Measurements from ENCODE around the gene DCDC2.
A peak's percentile ranks its signal among the peaks of the same experiment; 100 is the strongest.
"Not testable (repeated sequence)": the region's sequence is repeated elsewhere in the genome, so short reads cannot be mapped to it uniquely, and the experiment has no call there.

Gene DCDC2

GRCh38 chr6:24357336-24358218, at the start of gene DCDC2:
Gene DCDC2, minus strand, starts transcription at chr6:24358059. Its CDS starts 309 bp downstream, at chr6:24357750.
- no peak for DNase-seq

- DNase-seq, result no peak
These were observed 47.4 kb upstream of the DCDC2 start for GRCh38 chr6:24405262-24405661.

DNA sequence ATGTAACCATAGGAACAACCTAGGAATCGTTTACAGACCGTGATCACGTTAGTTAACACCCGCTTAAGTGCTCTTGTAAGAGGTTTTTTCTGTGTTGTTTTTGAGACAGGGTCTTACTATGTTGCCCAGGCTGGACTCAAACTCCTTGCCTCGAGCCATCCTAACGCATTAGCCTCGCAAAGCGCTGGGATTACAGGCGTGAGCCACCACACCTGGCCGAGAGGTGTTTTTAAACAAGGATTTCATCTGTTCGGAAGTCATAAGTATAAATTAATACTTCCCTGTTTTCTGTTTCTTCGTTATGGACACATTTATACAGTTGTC, 45.6 kb upstream of the DCDC2 start:
- DNase-seq, result no peak

GRCh38 chr6:24402697-24403500, 45.0 kb upstream of the DCDC2 start, which contains the start of gene MRS2:
Gene MRS2, plus strand, starts transcription at chr6:24402936. Its CDS starts 111 bp downstream, at chr6:24403047.
- DNase-seq, result peak; percentile 97

- DNase-seq, result peak; percentile 87
These were observed 43.6 kb upstream of the DCDC2 start for GRCh38 chr6:24401458-24401857.

DNA sequence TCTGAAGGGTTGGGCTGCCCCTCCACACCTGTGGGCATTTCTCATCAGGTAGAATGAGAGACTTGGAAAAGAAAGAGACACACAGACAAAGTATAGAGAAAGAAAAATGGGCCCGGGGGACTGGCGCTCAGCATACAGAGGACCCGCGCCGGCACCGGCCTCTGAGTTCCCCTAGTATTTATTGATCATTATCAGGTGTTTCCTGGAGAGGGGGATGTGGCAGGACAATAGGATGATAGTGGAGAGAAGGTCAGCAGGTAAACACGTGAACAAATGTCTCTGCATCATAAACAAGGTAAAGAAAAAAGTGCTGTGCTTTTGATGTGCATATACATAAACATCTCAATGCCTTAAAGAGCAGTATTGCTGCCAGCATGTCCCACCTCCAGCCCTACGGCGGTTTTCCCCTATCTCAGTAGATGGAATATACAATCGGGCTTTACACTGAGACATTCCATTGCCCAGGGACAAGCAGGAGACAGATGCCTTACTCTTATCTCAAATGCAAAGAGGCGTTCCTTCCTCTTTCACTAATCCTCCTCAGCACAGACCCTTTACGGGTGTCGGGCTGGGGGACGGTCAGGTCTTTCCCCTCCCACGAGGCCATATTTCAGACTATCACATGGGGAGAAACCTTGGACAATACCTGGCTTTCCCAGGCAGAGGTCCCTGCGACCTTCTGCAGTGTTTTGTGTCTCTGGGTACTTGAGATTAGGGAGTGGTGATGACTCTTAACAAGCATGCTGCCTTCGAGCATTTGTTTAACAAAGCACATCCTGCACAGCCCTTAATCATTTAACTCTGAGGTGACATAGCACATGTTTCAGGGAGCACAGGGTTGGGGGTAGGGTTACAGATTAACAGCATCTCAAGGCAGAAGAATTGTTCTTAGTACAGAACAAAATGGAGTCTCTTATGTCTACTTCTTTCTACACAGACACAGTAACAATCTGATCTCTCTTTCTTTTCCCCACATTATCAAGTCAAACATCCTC, 42.5 kb upstream of the DCDC2 start:
- DNase-seq, result peak; percentile 74

- no peak for DNase-seq
These were observed 39.8 kb upstream of the DCDC2 start for GRCh38 chr6:24397631-24398030.

DNA sequence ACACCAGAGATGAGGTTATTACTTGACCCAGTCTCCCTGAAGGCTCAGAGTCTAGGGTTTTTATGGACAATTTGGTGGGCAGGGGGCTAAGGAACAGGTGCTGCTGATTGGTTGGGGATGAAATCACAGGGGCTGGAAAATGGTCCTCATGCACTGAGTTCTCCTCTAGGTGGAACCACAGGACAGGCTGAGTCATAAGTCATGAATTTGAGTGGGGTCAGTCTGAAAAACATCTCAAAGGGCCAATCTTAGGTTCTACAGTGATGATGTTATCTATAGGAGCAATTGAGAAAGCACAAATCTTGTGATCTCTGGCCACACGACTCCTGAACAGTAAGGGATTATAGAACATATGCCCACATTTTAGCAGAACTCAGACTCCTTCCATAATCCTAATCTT, 39.0 kb upstream of the DCDC2 start:
- no peak for DNase-seq

- DNase-seq, result no peak
These were observed 37.0 kb upstream of the DCDC2 start for GRCh38 chr6:24394780-24395437.

- DNase-seq, result no peak
These were observed 36.4 kb upstream of the DCDC2 start for GRCh38 chr6:24394061-24394779.

- DNase-seq, result no peak
These were observed 34.0 kb upstream of the DCDC2 start for GRCh38 chr6:24391756-24392405.

DNA sequence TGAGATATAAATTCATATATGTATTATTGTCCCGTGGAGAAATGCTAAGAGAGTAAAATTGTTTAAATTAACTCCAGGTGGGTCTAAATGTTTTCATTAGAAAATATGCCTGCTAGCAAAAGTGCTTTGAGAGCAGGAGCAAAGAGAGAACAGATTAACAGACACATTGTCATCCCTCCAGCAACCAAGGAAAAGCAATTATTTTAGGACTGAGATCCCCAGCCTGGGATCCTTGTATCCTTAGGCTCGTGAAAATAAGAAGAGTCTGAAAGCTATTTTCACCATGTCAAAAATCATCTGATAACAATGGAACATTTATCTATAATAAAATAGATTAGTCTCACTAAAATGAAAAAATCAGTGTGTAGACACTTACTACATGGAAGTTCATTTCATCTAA, 33.3 kb upstream of the DCDC2 start:
- no peak for DNase-seq

GRCh38 chr6:24387818-24388217, 30.0 kb upstream of the DCDC2 start:
- no peak for DNase-seq

DNA sequence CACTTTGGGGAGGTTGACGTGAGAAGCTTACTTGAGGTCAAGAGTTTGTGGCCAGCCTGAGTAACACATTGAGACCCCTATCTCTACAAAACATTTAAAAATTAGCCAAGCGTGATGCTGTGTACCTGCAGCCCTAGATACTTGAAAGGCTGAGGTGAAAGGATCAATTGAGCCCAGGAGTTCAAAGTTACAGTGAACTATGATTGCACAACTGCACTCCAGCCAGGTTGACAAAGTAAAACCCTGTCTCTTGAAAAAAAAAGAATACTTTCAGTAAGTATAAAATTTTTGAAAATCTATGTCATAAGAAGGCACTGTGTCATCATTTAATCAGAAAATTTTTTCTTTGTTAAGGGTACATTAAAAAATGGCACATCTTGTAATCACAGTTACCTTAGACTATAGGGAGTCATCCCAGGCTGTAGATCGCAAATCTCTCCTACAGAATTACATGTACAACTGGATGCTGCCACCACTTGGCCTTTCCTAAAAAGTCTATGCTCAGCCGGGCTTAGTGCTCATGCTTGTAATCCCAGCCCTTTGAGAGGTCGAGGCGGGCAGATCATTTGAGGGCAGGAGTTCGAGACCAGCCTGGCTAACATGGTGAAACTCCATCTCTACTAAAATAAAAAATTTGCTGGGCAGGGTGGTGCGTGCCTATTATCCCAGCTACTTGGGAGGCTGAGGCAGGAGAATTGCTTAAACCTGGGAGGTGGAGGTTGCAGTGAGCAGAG, 27.8 kb upstream of the DCDC2 start:
- DNase-seq, result no peak

GRCh38 chr6:24384369-24385130, 26.7 kb upstream of the DCDC2 start:
- not testable (repeated sequence) for DNase-seq

DNA sequence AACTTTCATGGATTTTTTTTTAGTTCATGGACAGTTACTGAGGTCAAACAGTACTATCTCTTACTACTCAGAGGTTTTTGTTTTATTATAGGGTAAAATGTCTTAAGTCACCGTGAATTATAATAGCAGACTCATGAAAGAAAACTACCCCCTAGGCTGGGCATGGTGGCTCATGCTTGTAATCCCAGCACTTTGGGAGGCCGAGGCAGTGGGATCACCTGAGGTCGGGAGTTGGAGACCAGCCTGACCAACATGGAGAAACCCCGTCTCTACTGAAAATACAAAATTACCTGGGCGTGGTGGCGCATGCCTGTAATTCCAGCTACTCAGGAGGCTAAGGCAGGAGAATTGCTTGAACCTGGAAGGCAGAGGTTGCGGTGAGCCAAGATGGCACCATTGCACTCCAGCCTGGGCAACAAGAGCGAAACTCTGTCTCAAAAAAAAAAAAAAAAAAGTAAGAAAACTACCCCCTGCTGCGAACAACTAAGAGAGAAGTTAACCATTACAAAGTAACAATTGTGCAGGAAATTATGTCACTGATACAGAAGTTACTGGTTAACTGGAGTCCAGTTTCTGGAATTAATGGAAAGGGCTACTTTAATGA, 25.1 kb upstream of the DCDC2 start:
- DNase-seq, result not testable (repeated sequence)

DNA sequence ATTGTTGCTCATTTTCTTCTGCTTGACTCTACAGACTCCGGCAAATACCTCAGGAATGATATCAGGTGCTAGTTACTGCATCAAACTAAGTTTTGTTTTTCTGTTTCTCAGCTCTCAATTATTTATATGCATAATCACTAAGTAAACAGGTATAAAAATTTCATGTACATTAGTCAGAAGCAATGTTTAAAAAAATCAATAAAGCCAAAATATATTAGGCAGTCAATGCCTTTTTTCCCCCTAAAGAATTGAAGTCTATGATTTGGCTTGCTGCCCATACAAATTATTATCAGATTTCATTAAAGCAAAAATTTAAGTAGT, 24.3 kb upstream of the DCDC2 start:
- DNase-seq, result no peak

DNA sequence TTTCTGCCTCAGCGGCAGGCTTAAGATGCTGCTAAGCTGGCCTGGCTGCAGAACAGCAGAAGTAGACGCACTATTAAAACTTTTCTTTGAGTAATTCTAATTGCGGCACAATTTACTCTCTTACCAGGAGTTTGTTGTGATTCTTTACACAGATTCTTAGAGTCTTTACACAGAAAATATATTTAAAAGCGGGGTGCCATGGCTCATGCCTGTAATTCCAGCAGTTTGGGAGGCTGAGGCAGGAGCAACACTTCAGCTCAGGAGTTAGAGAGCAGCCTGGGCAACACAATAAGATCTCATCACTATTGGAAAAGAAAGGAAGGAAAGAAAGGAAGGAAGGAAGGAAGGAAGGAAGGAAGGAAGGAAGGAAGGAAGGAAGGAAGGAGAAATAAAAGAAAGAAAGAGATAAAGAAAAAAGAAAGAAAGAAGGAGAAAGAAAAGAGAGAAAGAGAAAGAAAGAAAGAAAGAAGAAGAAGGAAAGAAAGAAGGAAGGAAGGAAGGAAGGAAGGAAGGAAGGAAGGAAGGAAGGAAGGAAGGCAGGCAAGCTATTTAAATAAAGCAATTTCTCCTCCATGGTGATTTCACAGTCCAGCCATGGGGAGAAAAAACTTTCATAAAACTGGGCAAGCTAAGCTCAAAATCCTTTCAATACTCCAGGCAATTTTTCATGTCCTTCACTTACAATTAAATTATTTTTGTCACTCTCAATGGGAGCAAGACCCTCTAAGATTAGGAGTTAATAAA, 23.8 kb upstream of the DCDC2 start:
- no peak for DNase-seq

Data from islet precursor cell (in vitro differentiated cells).